GM21737 (cell line): Measurements from ENCODE around the gene TMPRSS11F.

Experiments used
- ATAC-seq: cut with Tn5 transposase; IDR thresholded peaks from one replicate; pipeline ENCODE4 v1.9.1; 2021; ENCODE audit warnings: mild to moderate bottlenecking, moderate library complexity; ENCODE audit not compliant: unreplicated experiment

TMPRSS11F gene

GRCh38 chr4:68077737-68078136, 51.9 kb downstream of the TMPRSS11F start:
- no peak for ATAC-seq

GRCh38 chr4:68077301-68077700, 52.4 kb downstream of the TMPRSS11F start:
- ATAC-seq: no peak

GRCh38 chr4:68076194-68076593, 53.5 kb downstream of the TMPRSS11F start:
- no peak for ATAC-seq

- ATAC-seq: no peak
These were observed 55.3 kb downstream of the TMPRSS11F start for GRCh38 chr4:68074397-68074796.

- no peak for ATAC-seq
These were observed 59.4 kb downstream of the TMPRSS11F start for GRCh38 chr4:68070302-68070701.

- no peak for ATAC-seq
These were observed 67.2 kb downstream of the TMPRSS11F start for GRCh38 chr4:68062501-68062900.

GRCh38 chr4:68038272-68038671, 91.4 kb downstream of the TMPRSS11F start:
- no peak for ATAC-seq

- no peak for ATAC-seq
These were observed 108.5 kb downstream of the TMPRSS11F start for GRCh38 chr4:68021185-68021584.

GRCh38 chr4:68011684-68012083, 118.0 kb downstream of the TMPRSS11F start:
- ATAC-seq: no peak
